ENCODE results near the gene LCN6. TPM values are rescaled to one million over a fixed set of nuclear protein-coding genes. Genes with fewer than 3 reads are reported as not detected.
"Not testable (repeated sequence)": the region's sequence is repeated elsewhere in the genome, so short reads cannot be mapped to it uniquely, and the experiment has no call there.

The LCN6 gene
- total RNA-seq, 4 donors from 2014 or later, result 4.0 to 8.3 (median 5.9) TPM

DNA sequence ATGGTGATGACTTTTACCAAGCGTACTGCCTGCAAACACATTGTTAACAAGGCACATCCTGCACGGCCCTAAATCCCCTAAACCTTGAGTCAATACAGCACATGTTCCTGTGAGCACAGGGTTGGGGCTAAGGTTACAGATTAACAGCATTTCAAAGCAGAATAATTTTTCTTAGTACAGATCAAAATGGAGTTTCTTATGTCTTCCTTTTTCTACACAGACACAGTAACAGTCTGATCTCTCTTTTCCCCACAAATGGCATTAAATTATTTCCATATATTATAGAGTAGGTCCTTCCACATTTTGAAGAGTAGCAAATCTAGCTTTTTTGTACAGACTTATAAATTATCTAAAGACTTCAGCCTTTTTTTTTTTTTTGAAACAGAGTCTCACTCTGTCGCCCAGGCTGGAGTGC lies 41.2 kb upstream of the LCN6 start:
- no peak for DNase-seq (ENCODE audit: low spot score in 2 of 2)
- Histone ChIP-seq H3K9me3 (no peaks in the 10 kb centered on the region), H3K27ac (no peak overlapping the region), H3K36me3 (no peaks in the 10 kb centered on the region), H3K27me3 (no peaks in the 10 kb centered on the region), H3K4me3 (no peak overlapping the region), H3K4me1 (peaks cover 32% of the 10 kb centered on the region)
- TF ChIP-seq, protein P1, sequence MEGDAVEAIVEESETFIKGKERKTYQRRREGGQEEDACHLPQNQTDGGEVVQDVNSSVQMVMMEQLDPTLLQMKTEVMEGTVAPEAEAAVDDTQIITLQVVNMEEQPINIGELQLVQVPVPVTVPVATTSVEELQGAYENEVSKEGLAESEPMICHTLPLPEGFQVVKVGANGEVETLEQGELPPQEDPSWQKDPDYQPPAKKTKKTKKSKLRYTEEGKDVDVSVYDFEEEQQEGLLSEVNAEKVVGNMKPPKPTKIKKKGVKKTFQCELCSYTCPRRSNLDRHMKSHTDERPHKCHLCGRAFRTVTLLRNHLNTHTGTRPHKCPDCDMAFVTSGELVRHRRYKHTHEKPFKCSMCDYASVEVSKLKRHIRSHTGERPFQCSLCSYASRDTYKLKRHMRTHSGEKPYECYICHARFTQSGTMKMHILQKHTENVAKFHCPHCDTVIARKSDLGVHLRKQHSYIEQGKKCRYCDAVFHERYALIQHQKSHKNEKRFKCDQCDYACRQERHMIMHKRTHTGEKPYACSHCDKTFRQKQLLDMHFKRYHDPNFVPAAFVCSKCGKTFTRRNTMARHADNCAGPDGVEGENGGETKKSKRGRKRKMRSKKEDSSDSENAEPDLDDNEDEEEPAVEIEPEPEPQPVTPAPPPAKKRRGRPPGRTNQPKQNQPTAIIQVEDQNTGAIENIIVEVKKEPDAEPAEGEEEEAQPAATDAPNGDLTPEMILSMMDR (IDR thresholded peaks at IDR 0.05), result no peak
- no peak for TF ChIP-seq EP300 (IDR thresholded peaks at IDR 0.05)
- TF ChIP-seq POLR2A (IDR thresholded peaks at IDR 0.05), result no peak
- no peak for TF ChIP-seq POLR2AphosphoS5 (IDR thresholded peaks at IDR 0.05)
- WGBS, result 69% methylated on average over 3 of the region's 3 CpGs

DNA sequence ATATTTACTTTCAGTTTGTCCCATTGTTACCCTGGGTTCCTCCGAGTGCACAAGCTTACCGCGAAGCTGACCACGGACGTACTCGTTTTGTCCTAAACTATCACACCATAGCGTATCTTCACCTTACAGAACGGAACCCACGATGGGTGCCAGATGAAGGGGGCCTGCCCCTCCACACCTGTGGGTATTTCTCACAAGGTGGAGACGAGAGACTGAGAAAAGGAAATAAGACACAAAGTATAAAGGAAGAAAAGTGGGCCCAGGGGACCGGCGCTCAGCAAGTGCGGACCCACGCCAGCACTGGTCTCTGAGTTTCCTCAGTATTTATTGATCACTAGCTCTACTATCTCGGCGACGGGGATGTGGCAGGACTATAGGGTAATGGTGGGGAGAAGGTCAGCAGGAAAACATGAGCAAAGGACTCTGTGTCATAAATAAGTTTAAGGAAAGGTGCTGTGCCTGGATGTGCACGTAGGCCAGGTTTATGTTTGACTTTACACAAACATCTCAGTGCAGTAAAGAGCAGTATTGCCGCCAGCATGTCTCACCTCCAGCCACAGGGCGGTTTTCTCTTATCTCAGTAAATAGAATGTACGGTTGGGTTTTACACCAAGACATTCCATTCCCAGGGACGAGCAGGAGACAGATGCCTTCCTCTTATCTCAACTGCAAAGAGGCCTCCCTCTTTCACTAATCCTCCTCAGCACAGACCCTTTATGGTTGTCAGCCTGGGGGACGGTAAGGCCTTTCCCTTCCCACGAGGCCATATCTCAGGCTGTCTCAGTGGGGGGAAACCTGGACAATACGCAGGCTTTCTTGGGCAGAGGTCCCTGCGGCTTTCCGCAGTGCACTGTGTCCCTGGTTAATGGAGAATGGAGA lies 40.6 kb upstream of the LCN6 start:
- not testable (repeated sequence) for H3K9me3 ChIP-seq; H3K27ac ChIP-seq; H3K27me3 ChIP-seq; H3K36me3 ChIP-seq; DNase-seq (ENCODE audit: low spot score in 2 of 2); H3K4me3 ChIP-seq
- 80% methylated on average over 27 of the region's 27 CpGs for WGBS
- H3K4me1 ChIP-seq, result peaks cover 32% of the 10 kb centered on the region

- H3K4me1 ChIP-seq, result peaks cover 32% of the 10 kb centered on the region
- no peak for DNase-seq (ENCODE audit: low spot score in 2 of 2)
- H3K36me3 ChIP-seq, result no peaks in the 10 kb centered on the region
- no peak overlapping the region for H3K4me3 ChIP-seq
- no peak for TF ChIP-seq EP300 (IDR thresholded peaks at IDR 0.05)
- TF ChIP-seq, protein P1 (IDR thresholded peaks at IDR 0.05), result peak; percentile 70 to 89
- H3K27me3 ChIP-seq, result no peaks in the 10 kb centered on the region
- H3K9me3 ChIP-seq, result no peaks in the 10 kb centered on the region
- no peak overlapping the region for H3K27ac ChIP-seq
- 20% methylated on average over 17 of the region's 21 CpGs for WGBS
Measured at GRCh38 chr9:136787690-136788400, 39.5 kb upstream of the LCN6 start.

DNA sequence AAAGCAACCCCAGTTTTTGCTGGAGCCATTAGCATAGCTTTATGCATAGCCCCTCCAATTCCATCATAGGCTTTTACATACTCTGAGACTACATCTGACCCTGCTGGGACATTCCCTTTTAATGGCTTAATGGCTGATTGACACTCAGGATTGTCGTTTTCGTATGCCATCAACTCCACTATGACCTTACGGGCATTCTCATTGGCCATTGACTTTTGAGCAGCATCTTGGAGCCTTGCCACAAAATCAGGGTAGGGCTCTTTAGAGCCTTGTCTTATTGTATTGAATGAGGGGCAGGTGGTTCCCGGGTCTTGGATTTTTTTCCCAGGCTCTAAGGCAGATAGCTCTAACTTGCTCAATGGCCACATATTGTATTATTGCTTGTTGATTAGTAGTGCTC lies 38.7 kb upstream of the LCN6 start:
- H3K4me1 ChIP-seq, result peaks cover 23% of the 10 kb centered on the region
- not testable (repeated sequence) for H3K4me3 ChIP-seq; H3K36me3 ChIP-seq; H3K9me3 ChIP-seq; H3K27ac ChIP-seq; DNase-seq (ENCODE audit: low spot score in 2 of 2); H3K27me3 ChIP-seq
- 36% methylated on average over 4 of the region's 4 CpGs for WGBS

DNA sequence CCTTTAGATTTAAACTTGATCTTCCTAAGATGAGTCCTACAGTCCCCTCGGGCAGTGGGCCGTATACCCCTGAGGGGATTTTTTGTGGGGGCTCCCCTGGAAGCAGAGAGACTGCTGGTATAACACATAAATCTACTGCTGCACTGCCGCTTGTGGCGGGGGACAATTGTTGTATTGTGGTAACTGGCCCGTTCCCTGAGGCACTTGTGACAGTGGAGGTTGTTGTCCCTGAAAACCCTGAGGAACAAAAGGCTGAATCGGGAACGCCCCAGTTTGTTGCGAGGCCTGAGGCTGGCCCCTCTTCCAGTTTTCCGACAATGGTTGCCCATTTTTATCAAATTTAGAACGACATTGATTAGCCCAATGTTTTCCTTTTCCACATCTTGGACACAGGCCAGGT lies 38.1 kb upstream of the LCN6 start:
- Histone ChIP-seq H3K4me3 (no peak overlapping the region), H3K27me3 (no peaks in the 10 kb centered on the region), H3K27ac (no peak overlapping the region), H3K9me3 (no peaks in the 10 kb centered on the region), H3K36me3 (no peaks in the 10 kb centered on the region), H3K4me1 (peaks cover 18% of the 10 kb centered on the region)
- 63% methylated on average over 10 of the region's 10 CpGs for WGBS
- no peak for DNase-seq (ENCODE audit: low spot score in 2 of 2)
- TF ChIP-seq POLR2A (IDR thresholded peaks at IDR 0.05), result no peak
- TF ChIP-seq EP300 (IDR thresholded peaks at IDR 0.05), result no peak
- TF ChIP-seq, protein P1 (IDR thresholded peaks at IDR 0.05), result no peak
- TF ChIP-seq POLR2AphosphoS5 (IDR thresholded peaks at IDR 0.05), result no peak

DNA sequence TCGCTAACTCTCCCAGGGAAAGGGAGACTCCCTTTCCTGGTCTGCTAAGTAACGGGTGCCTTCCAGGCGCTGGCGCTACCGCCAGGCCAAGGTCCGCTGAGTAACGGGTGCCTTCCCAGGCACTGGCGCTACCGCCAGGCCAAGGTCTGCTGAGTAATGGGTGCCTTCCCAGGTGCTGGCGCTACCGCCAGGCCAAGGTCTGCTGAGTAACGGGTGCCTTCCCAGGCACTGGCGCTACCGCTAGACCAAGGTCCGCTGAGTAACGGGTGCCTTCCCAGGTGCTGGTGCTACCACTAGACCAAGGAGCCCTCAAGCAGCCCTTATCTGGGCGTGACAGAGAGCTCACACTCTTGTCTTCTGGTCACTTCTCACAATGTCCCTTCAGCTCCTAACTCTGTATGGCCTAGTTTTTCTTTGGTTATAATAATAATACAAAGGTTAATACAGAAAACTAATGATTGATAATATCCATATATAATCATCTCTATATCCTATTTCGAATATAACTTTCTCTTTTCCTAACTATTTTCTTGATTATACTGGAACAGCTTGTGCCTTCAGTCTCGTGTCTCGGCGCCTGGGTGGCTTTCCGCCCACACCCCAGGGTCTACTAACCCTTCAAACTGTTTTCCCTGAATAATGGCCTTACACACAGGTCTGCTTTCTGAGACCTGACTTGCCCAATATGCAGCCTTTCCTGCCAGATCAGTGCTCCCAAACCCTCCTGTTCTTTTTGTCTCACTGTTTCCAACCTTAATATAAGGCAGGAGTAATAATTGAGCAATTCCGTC lies 37.4 kb upstream of the LCN6 start:
- not testable (repeated sequence) for H3K27me3 ChIP-seq; H3K27ac ChIP-seq; H3K4me3 ChIP-seq; H3K36me3 ChIP-seq; DNase-seq (ENCODE audit: low spot score in 2 of 2); H3K9me3 ChIP-seq
- WGBS, result 84% methylated on average over 17 of the region's 23 CpGs
- peaks cover 15% of the 10 kb centered on the region for H3K4me1 ChIP-seq

Data from suprapubic skin (tissue), 4 donors.